ENCODE measurements around the gene NKX6-1. TPM values are rescaled to one million over a fixed set of nuclear protein-coding genes. Genes with fewer than 3 reads are reported as not detected.

The NKX6-1 gene
- total RNA-seq, 2 experiments from 2014 or later = not detected

GRCh38 chr4:84504821-84505220 is 5.7 kb upstream of the NKX6-1 start:
- no peak overlapping the region for H3K4me3 Mint-ChIP-seq
- H3K27me3 Mint-ChIP-seq = peaks cover 74% of the 10 kb centered on the region
- H3K9me3 Mint-ChIP-seq = no peaks in the 10 kb centered on the region
- intact Hi-C loops (cut with micrococcal nuclease) = loop anchor here (1.0 kb wide), 1 partner anchor 861 kb away; no protein-coding TSS in a partner anchor
- no peaks in the 10 kb centered on the region for H3K4me1 Mint-ChIP-seq (ENCODE audit: low read depth)
- ChIA-PET POLR2A (no interaction called here), CTCF (no interaction called here)
- H3K27ac Mint-ChIP-seq = no peak overlapping the region
- no peak for DNase-seq
- peaks cover 4% of the 10 kb centered on the region for H3K36me3 Mint-ChIP-seq

GRCh38 chr4:84503495-84504437 is 4.7 kb upstream of the NKX6-1 start:
- no peak for DNase-seq
- H3K36me3 Mint-ChIP-seq = peaks cover 4% of the 10 kb centered on the region
- H3K27me3 Mint-ChIP-seq = peaks cover 79% of the 10 kb centered on the region
- H3K4me1 Mint-ChIP-seq (ENCODE audit: low read depth) = peaks cover 3% of the 10 kb centered on the region
- CTCF ChIA-PET = interaction anchor here (0.6 to 1.9 kb wide), 3 partner anchors 13 to 859 kb away, joined by 3 to 8 read pairs (median 3); no protein-coding TSS in a partner anchor
- POLR2A ChIA-PET = no interaction called here
- no peak overlapping the region for H3K27ac Mint-ChIP-seq
- no peak overlapping the region for H3K4me3 Mint-ChIP-seq
- H3K9me3 Mint-ChIP-seq = no peaks in the 10 kb centered on the region
- intact Hi-C loops (cut with micrococcal nuclease) = loop anchor here (1.0 kb wide), 1 partner anchor 859 kb away; no protein-coding TSS in a partner anchor

GRCh38 chr4:84502955-84503373 is 3.9 kb upstream of the NKX6-1 start:
- Mint-ChIP-seq H3K4me1 (ENCODE audit: low read depth) (peaks cover 7% of the 10 kb centered on the region), H3K27ac (no peak overlapping the region), H3K9me3 (no peaks in the 10 kb centered on the region), H3K36me3 (peaks cover 4% of the 10 kb centered on the region), H3K4me3 (no peak overlapping the region), H3K27me3 (peaks cover 77% of the 10 kb centered on the region)
- DNase-seq = no peak
- ChIA-PET POLR2A (no interaction called here), CTCF (interaction anchor here (1.9 kb wide), 1 partner anchor 12 kb away, joined by 8 read pairs; no protein-coding TSS in a partner anchor)
- intact Hi-C loops (cut with micrococcal nuclease) = no loop called here

GRCh38 chr4:84502333-84502954 is 3.4 kb upstream of the NKX6-1 start:
- intact Hi-C loops (cut with micrococcal nuclease) = no loop called here

GRCh38 chr4:84501721-84502267 is 2.7 kb upstream of the NKX6-1 start:
- no peak overlapping the region for H3K4me3 Mint-ChIP-seq
- no peak for DNase-seq
- H3K27me3 Mint-ChIP-seq = peaks cover 75% of the 10 kb centered on the region
- intact Hi-C loops (cut with micrococcal nuclease) = loop anchor here (2.0 kb wide), 1 partner anchor 21 kb away; no protein-coding TSS in a partner anchor
- no peak overlapping the region for H3K27ac Mint-ChIP-seq
- peaks cover under 1% of the 10 kb centered on the region for H3K9me3 Mint-ChIP-seq
- peaks cover 5% of the 10 kb centered on the region for H3K36me3 Mint-ChIP-seq
- POLR2A ChIA-PET = no interaction called here
- H3K4me1 Mint-ChIP-seq (ENCODE audit: low read depth) = peaks cover 13% of the 10 kb centered on the region
- CTCF ChIA-PET = interaction anchor here (1.9 kb wide), 1 partner anchor 11 kb away, joined by 8 read pairs; no protein-coding TSS in a partner anchor

More at GRCh38 chr4:84502333-84502954, 3.4 kb upstream of the NKX6-1 start:
- ChIA-PET CTCF (interaction anchor here (1.9 kb wide), 1 partner anchor 12 kb away, joined by 8 read pairs; no protein-coding TSS in a partner anchor), POLR2A (no interaction called here)
- DNase-seq = no peak
- H3K4me3 Mint-ChIP-seq = no peak overlapping the region
- H3K4me1 Mint-ChIP-seq (ENCODE audit: low read depth) = peaks cover 7% of the 10 kb centered on the region
- peaks cover 4% of the 10 kb centered on the region for H3K36me3 Mint-ChIP-seq
- no peaks in the 10 kb centered on the region for H3K9me3 Mint-ChIP-seq
- H3K27me3 Mint-ChIP-seq = peaks cover 72% of the 10 kb centered on the region
- H3K27ac Mint-ChIP-seq = no peak overlapping the region

- H3K27me3 Mint-ChIP-seq = peaks cover 80% of the 10 kb centered on the region
- no peak overlapping the region for H3K4me3 Mint-ChIP-seq
- ChIA-PET POLR2A (no interaction called here), CTCF (no interaction called here)
- H3K4me1 Mint-ChIP-seq (ENCODE audit: low read depth) = peaks cover 15% of the 10 kb centered on the region
- intact Hi-C loops (cut with micrococcal nuclease) = loop anchor here (2.0 kb wide), 1 partner anchor 20 kb away; no protein-coding TSS in a partner anchor
- H3K9me3 Mint-ChIP-seq = peaks cover 2% of the 10 kb centered on the region
- H3K27ac Mint-ChIP-seq = no peak overlapping the region
- no peak for DNase-seq
- H3K36me3 Mint-ChIP-seq = peaks cover 8% of the 10 kb centered on the region
These were observed 2.1 kb upstream of the NKX6-1 start for GRCh38 chr4:84501202-84501503.

GRCh38 chr4:84500386-84501201 is 1.5 kb upstream of the NKX6-1 start:
- intact Hi-C loops (cut with micrococcal nuclease) = loop anchor here (2.0 kb wide), 1 partner anchor 20 kb away; no protein-coding TSS in a partner anchor
- no peak overlapping the region for H3K4me3 Mint-ChIP-seq

GRCh38 chr4:84499624-84499982 is 511 bp upstream of the NKX6-1 start:
- H3K4me3 Mint-ChIP-seq = no peak overlapping the region
- peaks cover 14% of the 10 kb centered on the region for H3K36me3 Mint-ChIP-seq
- H3K9me3 Mint-ChIP-seq = peaks cover 3% of the 10 kb centered on the region
- ChIA-PET POLR2A (no interaction called here), CTCF (no interaction called here)
- H3K4me1 Mint-ChIP-seq (ENCODE audit: low read depth) = peaks cover 15% of the 10 kb centered on the region
- peaks cover 84% of the 10 kb centered on the region for H3K27me3 Mint-ChIP-seq
- intact Hi-C loops (cut with micrococcal nuclease) = loop anchor here (5.0 kb wide), 1 partner anchor 83 kb away; the partner anchor contains the start of gene CDS1
- H3K27ac Mint-ChIP-seq = no peak overlapping the region
- no peak for DNase-seq

More at GRCh38 chr4:84500386-84501201, 1.5 kb upstream of the NKX6-1 start:
- H3K36me3 Mint-ChIP-seq = peaks cover 10% of the 10 kb centered on the region
- peaks cover 15% of the 10 kb centered on the region for H3K4me1 Mint-ChIP-seq (ENCODE audit: low read depth)
- ChIA-PET POLR2A (no interaction called here), CTCF (no interaction called here)
- H3K9me3 Mint-ChIP-seq = peaks cover 2% of the 10 kb centered on the region
- DNase-seq = no peak
- no peak overlapping the region for H3K27ac Mint-ChIP-seq
- H3K27me3 Mint-ChIP-seq = peaks cover 80% of the 10 kb centered on the region

GRCh38 chr4:84498203-84498934 is 723 bp downstream of the NKX6-1 start:
- CTCF ChIA-PET = interaction anchor here (0.9 kb wide), 1 partner anchor 11 kb away, joined by 3 read pairs; no protein-coding TSS in a partner anchor

GRCh38 chr4:84497504-84498202 is 1.4 kb downstream of the NKX6-1 start:
- no peak for DNase-seq
- peaks cover 21% of the 10 kb centered on the region for H3K4me1 Mint-ChIP-seq (ENCODE audit: low read depth)
- peaks cover 81% of the 10 kb centered on the region for H3K27me3 Mint-ChIP-seq
- CTCF ChIA-PET = interaction anchor here (0.9 kb wide), 1 partner anchor 12 kb away, joined by 3 read pairs; no protein-coding TSS in a partner anchor
- POLR2A ChIA-PET = no interaction called here
- H3K27ac Mint-ChIP-seq = no peak overlapping the region
- H3K9me3 Mint-ChIP-seq = peaks cover 4% of the 10 kb centered on the region
- peaks cover 19% of the 10 kb centered on the region for H3K36me3 Mint-ChIP-seq
- H3K4me3 Mint-ChIP-seq = peak overlapping the region; percentile 32
- intact Hi-C loops (cut with micrococcal nuclease) = loop anchor here (5.0 kb wide), 1 partner anchor 85 kb away; the partner anchor contains the start of gene CDS1

More at GRCh38 chr4:84498203-84498934, 723 bp downstream of the NKX6-1 start:
- H3K4me1 Mint-ChIP-seq (ENCODE audit: low read depth) = peaks cover 18% of the 10 kb centered on the region
- H3K36me3 Mint-ChIP-seq = peaks cover 17% of the 10 kb centered on the region
- H3K9me3 Mint-ChIP-seq = peaks cover 4% of the 10 kb centered on the region
- POLR2A ChIA-PET = interaction anchor here (0.6 kb wide), 1 partner anchor 80 kb away, joined by 3 read pairs; no protein-coding TSS in a partner anchor
- peaks cover 84% of the 10 kb centered on the region for H3K27me3 Mint-ChIP-seq
- H3K4me3 Mint-ChIP-seq = peak overlapping the region; percentile 59
- intact Hi-C loops (cut with micrococcal nuclease) = loop anchor here (5.0 kb wide), 1 partner anchor 84 kb away; the partner anchor contains the start of gene CDS1
- peak; percentile 36 for DNase-seq
- H3K27ac Mint-ChIP-seq = no peak overlapping the region
